Testis (tissue), 3 donors: ENCODE measurements around the gene CD200R1. TPM values are rescaled to one million over a fixed set of nuclear protein-coding genes. Genes with fewer than 3 reads are reported as not detected.

Experiments
- DNase-seq: peaks from one replicate; pipeline ENCODE4 v3.0.0-alpha.2; 2019
- H3K27ac ChIP-seq, 2 donors: fragments of 200-600 bp; sonication (generic); one replicate each; pipeline ENCODE4 v1.5.1; 2019
- H3K27me3 ChIP-seq: fragments of 200-600 bp; sonication (generic); one replicate; pipeline ENCODE4 v1.5.1; 2019
- H3K36me3 ChIP-seq: fragments of 200-600 bp; sonication (generic); one replicate; pipeline ENCODE4 v1.5.1; 2017; ENCODE audit warnings: low read depth; ENCODE audit errors: missing control alignments
- H3K4me1 ChIP-seq: fragments of 200-600 bp; sonication (generic); one replicate; pipeline ENCODE4 v1.5.1; 2019
- H3K4me3 ChIP-seq, 2 donors: fragments of 200-600 bp; sonication (generic); one replicate each; pipeline ENCODE4 v1.5.1; 2017 to 2019
- H3K9me3 ChIP-seq: fragments of 200-600 bp; sonication (generic); one replicate; pipeline ENCODE4 v1.5.1; 2017
- CTCF ChIP-seq, 3 experiments: fragments of 450-650 bp in 2 of 3; fragments of 200-600 bp in 1 of 3; sonication (generic) in 1 of 3; IDR thresholded peaks; one replicate each; pipeline ENCODE4 v1.5.1; 2016 to 2019; ENCODE audit warnings: antibody characterized with exemption in 3 of 3, mild to moderate bottlenecking in 2 of 3, moderate library complexity in 1 of 3
- POLR2A ChIP-seq: fragments of 450-650 bp; IDR thresholded peaks from one replicate; pipeline ENCODE4 v1.6.1; 2017; ENCODE audit warnings: antibody characterized with exemption, mild to moderate bottlenecking, moderate library complexity
- WGBS, 2 donors: methylation state at CpG; one replicate each; pipeline ENCODE4 v1.1.5; 2018; 5-methylcytosine and 5-hydroxymethylcytosine counted together
- intact Hi-C: fragments of 100-400 bp; cut with DNase I; formaldehyde crosslinking; loops from one replicate; pipeline ENCODE4 v1.15.1; 2023; ENCODE audit warnings: low total_unique reads
- polyA plus RNA-seq: library from polyadenylated mRNA; stranded (reverse); fragments of 350-450 nt; fragmentation: Illumina TruSeq; extraction: RNeasy Lipid Tissue Mini Kit (QIAGEN cat#74804); gene quantifications from one replicate; pipeline ENCODE4 v1.2.3, GENCODE V29; 2014; ENCODE audit warnings: low read depth, low replicate concordance; ENCODE audit not compliant: insufficient read depth
- total RNA-seq, 2 donors: library from RNA; depleted of rRNA; stranded (reverse); fragments of >200 nt; gene quantifications; one replicate each; pipeline ENCODE4 v1.2.3, GENCODE V29; 2016

CD200R1 gene
- total and polyA plus RNA-seq, 3 donors from 2014 or later, result 1.3 to 1.7 (median 1.5) TPM

DNA sequence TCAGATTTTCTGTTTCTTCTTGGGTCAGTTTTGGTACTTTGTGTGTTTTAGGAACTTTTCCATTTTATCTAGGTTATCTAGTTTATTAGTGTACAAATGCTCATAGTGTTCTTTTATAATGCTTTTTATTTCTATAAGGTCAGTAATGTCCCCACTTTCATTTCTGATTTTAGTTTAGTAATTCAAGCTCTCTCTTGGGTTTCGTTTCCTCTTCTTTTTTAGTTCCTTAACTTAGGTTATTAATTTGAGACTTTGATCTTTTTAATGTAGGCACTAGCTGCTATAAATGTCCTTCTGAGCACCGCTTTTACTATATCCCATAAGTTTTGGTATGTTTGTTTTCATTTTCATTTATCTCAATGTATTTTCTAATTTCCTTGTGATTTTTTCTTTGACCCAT lies 101.3 kb downstream of the CD200R1 start:
- H3K4me1 ChIP-seq, result no peaks in the 10 kb centered on the region
- no peak overlapping the region for H3K27ac ChIP-seq
- H3K4me3 ChIP-seq, result no peak overlapping the region
- no peaks in the 10 kb centered on the region for H3K36me3 ChIP-seq
- no peaks in the 10 kb centered on the region for H3K9me3 ChIP-seq
- DNase-seq, result no peak
- intact Hi-C loops, result no loop called here
- H3K27me3 ChIP-seq, result no peaks in the 10 kb centered on the region
- TF ChIP-seq POLR2A, result no peak
- WGBS, 2 donors, result 71 to 80% methylated on average over 2 of the region's 2 CpGs

GRCh38 chr3:112871735-112872134 lies 103.2 kb downstream of the CD200R1 start:
- intact Hi-C loops, result no loop called here

More at GRCh38 chr3:112871735-112872134, 103.2 kb downstream of the CD200R1 start:
- Histone ChIP-seq H3K27me3 (no peaks in the 10 kb centered on the region), H3K4me3 (no peak overlapping the region), H3K4me1 (no peaks in the 10 kb centered on the region), H3K9me3 (no peaks in the 10 kb centered on the region), H3K27ac (no peak overlapping the region), H3K36me3 (no peaks in the 10 kb centered on the region)
- WGBS, 2 donors, result 77 to 95% methylated on average over 2 to 3 of the region's 3 CpGs
- TF ChIP-seq CTCF (IDR thresholded peaks at IDR 0.05) (no peak), POLR2A (no peak)
- no peak for DNase-seq

Other genes with a start within 250 kb of the CD200R1 start
- gene CD200R1L, start 128.2 kb downstream of the CD200R1 start, total RNA-seq, result under 1 TPM in 1 of 2 donors, not detected in 1; 0.71 TPM
- 7.9 TPM for gene CD200R1L, start 128.2 kb downstream of the CD200R1 start, polyA plus RNA-seq
- gene GTPBP8, start 15.9 kb upstream of the CD200R1 start, total RNA-seq, result 10 to 100 TPM; 37.7 to 50.7 TPM
- gene GTPBP8, start 15.9 kb upstream of the CD200R1 start, polyA plus RNA-seq, result 39.3 TPM
- gene BOC, start 236.5 kb upstream of the CD200R1 start, total RNA-seq, result 10 to 100 TPM; 24.5 to 33.6 TPM
- gene BOC, start 236.5 kb upstream of the CD200R1 start, polyA plus RNA-seq, result 28.4 TPM